Uterus (tissue), 2 donors: ENCODE data around the gene CACNA1C.

Source experiments
- CTCF ChIP-seq, 4 experiments: fragments of 200-600 bp in 2 of 4; fragments of 450-650 bp in 2 of 4; sonication (generic) in 2 of 4; IDR thresholded peaks; one replicate each; pipeline ENCODE4 v1.5.1; 2016 to 2019; ENCODE audit warnings: antibody characterized with exemption in 4 of 4, mild to moderate bottlenecking in 2 of 4, moderate library complexity in 1 of 4
- POLR2A ChIP-seq, 2 donors: fragments of 450-650 bp; IDR thresholded peaks; one replicate each; pipeline ENCODE4 v1.6.1; 2016; ENCODE audit warnings: antibody characterized with exemption in 2 of 2, mild to moderate bottlenecking in 1 of 2, moderate library complexity in 1 of 2

- no peak for TF ChIP-seq CTCF (IDR thresholded peaks at IDR 0.05)
- TF ChIP-seq POLR2A (IDR thresholded peaks at IDR 0.05) = no peak
Observed at GRCh38 chr12:2529807-2530206, 477.0 kb downstream of the CACNA1C start.
